NCI-H1694 (cell line): ENCODE data around the gene GJB4.

Experiments used
- DNase-seq: peaks from one replicate; lab custom pipeline; 2025; lab: John Stamatoyannopoulos, UW

GJB4 gene

GRCh38 chr1:34778381-34778780 lies 18.8 kb downstream of the GJB4 start:
- no peak for DNase-seq

- no peak for DNase-seq
Measured at GRCh38 chr1:34779005-34779404, 19.5 kb downstream of the GJB4 start.

- DNase-seq = no peak
Measured at GRCh38 chr1:34779526-34779925, 20.0 kb downstream of the GJB4 start.

GRCh38 chr1:34779962-34780361 lies 20.4 kb downstream of the GJB4 start:
- DNase-seq = no peak

GRCh38 chr1:34780528-34780927 lies 21.0 kb downstream of the GJB4 start:
- no peak for DNase-seq

GRCh38 chr1:34781071-34781843 lies 21.7 kb downstream of the GJB4 start, which contains the start of gene GJB3:
TSS of gene GJB3 (plus strand) at chr1:34781214. CDS start at chr1:34784763, 3,549 bp downstream.
- no peak for DNase-seq

- no peak for DNase-seq
Measured at GRCh38 chr1:34781844-34782391, 22.4 kb downstream of the GJB4 start.

GRCh38 chr1:34784751-34785221 lies 25.2 kb downstream of the GJB4 start:
- no peak for DNase-seq

- no peak for DNase-seq
Measured at GRCh38 chr1:34785231-34785874, 25.8 kb downstream of the GJB4 start.

- no peak for DNase-seq
Measured at GRCh38 chr1:34785875-34786470, 26.4 kb downstream of the GJB4 start.

- DNase-seq = peak; percentile 73
Measured at GRCh38 chr1:34786521-34787325, 27.2 kb downstream of the GJB4 start.

GRCh38 chr1:34787461-34788420 lies 28.2 kb downstream of the GJB4 start:
- no peak for DNase-seq

- no peak for DNase-seq
Measured at GRCh38 chr1:34790985-34791384, 31.4 kb downstream of the GJB4 start.

- DNase-seq = no peak
Measured at GRCh38 chr1:34792424-34792823, 32.9 kb downstream of the GJB4 start.

GRCh38 chr1:34792868-34793727 lies 33.6 kb downstream of the GJB4 start, which contains the start of gene GJA4:
TSS of gene GJA4 (plus strand) at chr1:34792999. CDS start at chr1:34794214, 1,215 bp downstream.
- no peak for DNase-seq

- DNase-seq = no peak
Measured at GRCh38 chr1:34794001-34794789, 34.7 kb downstream of the GJB4 start.

GRCh38 chr1:34794790-34795180 lies 35.2 kb downstream of the GJB4 start:
- DNase-seq = no peak

GRCh38 chr1:34795916-34796315 lies 36.4 kb downstream of the GJB4 start:
- no peak for DNase-seq

- no peak for DNase-seq
Measured at GRCh38 chr1:34796990-34797389, 37.5 kb downstream of the GJB4 start.
